ENCODE data around the gene CGB1.
A peak's percentile ranks its signal among the peaks of the same experiment; 100 is the strongest.
"Not testable (repeated sequence)": the region's sequence is repeated elsewhere in the genome, so short reads cannot be mapped to it uniquely, and the experiment has no call there.

CGB1 gene

DNA sequence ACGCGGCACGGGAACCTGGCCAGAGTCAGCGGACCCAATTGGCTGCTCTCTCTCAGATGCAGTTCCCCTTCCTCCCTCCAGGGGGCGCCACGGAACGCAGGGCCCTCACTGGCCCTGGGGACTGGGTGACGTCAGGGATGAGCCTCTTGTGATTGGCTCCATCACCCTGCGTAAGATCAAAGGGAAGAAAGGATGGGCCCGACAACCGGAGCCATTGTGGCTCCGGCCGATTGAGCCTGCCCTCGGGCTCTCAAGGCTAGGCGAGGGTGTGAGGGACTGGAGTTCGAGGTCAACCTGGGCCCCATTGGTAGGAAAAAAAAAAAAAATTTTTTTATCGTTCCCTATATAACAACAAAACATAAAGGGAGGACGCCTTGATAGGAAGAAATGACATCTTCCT, at the start of gene CGB1:
Gene CGB1, minus strand, starts transcription at position 81 of the 400 bp plus-strand sequence. CDS start 184 bp downstream, outside the sequence.
- H3K27ac ChIP-seq; H3K9me3 ChIP-seq (ENCODE audit: low read depth, low read length); H3K36me3 ChIP-seq (ENCODE audit: insufficient read depth, low read length); H3K4me3 ChIP-seq; DNase-seq (ENCODE audit: low read depth, low spot score); H3K9ac ChIP-seq (ENCODE audit: insufficient read length): not testable (repeated sequence)

- H3K9me3 ChIP-seq (ENCODE audit: low read depth, low read length): no peaks in the 10 kb centered on the region
- DNase-seq (ENCODE audit: low read depth, low spot score): no peak
- TF ChIP-seq EZH2 (IDR thresholded peaks at IDR 0.05) (no peak), FOXP2 (optimal IDR thresholded peaks at IDR 0.05; ENCODE audit: control extremely low read depth, extremely low read length, insufficient read depth) (no peak), POLR2AphosphoS5 (IDR thresholded peaks at IDR 0.05; ENCODE audit: borderline replicate concordance, low read depth, low read length) (no peak)
- peak overlapping the region; percentile 99 for H3K9ac ChIP-seq (ENCODE audit: insufficient read length)
- H3K4me3 ChIP-seq: peak overlapping the region; percentile 100
- peak overlapping the region; percentile 96; the same call in 1 of the 2 replicates for H3K27ac ChIP-seq
- H3K36me3 ChIP-seq (ENCODE audit: insufficient read depth, low read length): peaks cover 51% of the 10 kb centered on the region
These were observed 49.6 kb upstream of the CGB1 start for GRCh38 chr19:49086296-49086695.

DNA sequence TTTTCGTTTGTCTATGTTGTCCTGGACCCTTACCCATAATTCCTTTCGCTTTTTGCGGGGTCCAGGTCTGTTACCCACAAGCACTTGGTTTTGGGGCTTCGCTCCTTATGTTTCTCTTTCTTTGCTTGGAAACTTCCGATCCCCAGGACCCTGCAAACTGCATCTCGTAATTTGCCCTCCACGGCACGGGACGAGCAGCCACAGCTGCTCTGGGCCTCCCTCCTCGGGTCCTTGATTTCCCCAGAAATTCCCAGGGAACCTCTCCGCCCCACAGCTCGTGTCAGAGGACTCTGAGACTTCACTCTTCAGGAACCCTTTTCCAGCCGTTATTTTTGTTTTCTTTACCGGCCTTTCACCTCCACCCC, 49.2 kb upstream of the CGB1 start:
- Histone ChIP-seq H3K9me3 (ENCODE audit: low read depth, low read length) (no peaks in the 10 kb centered on the region), H3K4me3 (peak overlapping the region; percentile 100), H3K27ac (peak overlapping the region; percentile 96), H3K36me3 (ENCODE audit: insufficient read depth, low read length) (peaks cover 47% of the 10 kb centered on the region), H3K9ac (ENCODE audit: insufficient read length) (peak overlapping the region; percentile 99)
- TF ChIP-seq FOXP2 (optimal IDR thresholded peaks at IDR 0.05; ENCODE audit: control extremely low read depth, extremely low read length, insufficient read depth) (no peak), POLR2AphosphoS5 (IDR thresholded peaks at IDR 0.05; ENCODE audit: borderline replicate concordance, low read depth, low read length) (no peak), EZH2 (IDR thresholded peaks at IDR 0.05) (no peak)
- no peak for DNase-seq (ENCODE audit: low read depth, low spot score)

DNA sequence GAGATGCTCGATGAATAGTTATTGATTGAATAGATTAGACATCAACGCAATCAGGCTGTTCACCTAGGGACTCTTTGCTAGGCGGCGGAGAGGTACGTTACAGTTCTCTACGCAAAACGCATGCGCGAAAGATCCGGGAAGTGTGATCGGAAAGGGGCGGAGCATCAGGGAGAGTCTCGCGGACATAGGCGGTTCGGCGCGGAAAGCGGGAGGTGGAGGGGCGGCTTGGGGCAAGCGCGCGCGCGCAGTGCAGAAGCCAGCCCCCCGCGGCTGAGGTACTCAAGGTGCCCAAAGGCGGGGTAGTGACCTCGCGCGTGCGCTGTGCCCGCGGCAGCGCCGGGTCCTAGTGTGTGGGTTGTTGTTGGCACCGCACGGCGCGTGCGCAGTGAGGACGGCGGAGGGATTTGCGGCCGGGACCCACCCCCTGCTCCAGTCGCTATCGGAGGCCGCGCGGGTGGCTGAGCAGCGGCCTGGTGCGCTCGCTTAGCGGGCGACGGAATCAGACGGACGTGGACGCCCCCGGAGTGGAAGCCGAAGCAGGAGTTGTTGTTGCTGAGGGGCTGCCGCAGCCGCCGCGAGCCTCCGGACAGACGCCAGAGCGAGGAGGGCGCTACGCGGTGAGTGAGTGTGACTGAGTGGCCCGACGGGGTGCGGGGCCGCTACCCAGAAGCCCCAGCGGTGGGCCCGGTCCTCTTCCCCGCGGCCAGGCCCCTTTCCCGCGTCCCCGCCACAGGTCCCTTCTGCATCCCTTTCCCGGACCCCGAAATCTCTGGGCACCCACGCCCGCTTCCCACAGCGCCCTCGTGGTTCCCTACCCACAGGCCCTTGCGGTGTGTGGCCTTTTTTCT, 48.5 kb upstream of the CGB1 start, which contains the start of gene SNRNP70:
Gene SNRNP70, plus strand, starts transcription at position 432 of the 848 bp plus-strand sequence. CDS start 964 bp downstream, outside the sequence.
- Histone ChIP-seq H3K9me3 (ENCODE audit: low read depth, low read length) (no peaks in the 10 kb centered on the region), H3K9ac (ENCODE audit: insufficient read length) (peak within 1 kb of the TSS; percentile 99), H3K36me3 (ENCODE audit: insufficient read depth, low read length) (peaks cover 41% of the 10 kb centered on the region), H3K4me3 (peak within 1 kb of the TSS; percentile 100), H3K27ac (peak within 1 kb of the TSS; percentile 96)
- DNase-seq (ENCODE audit: low read depth, low spot score): peak; percentile 93
- TF ChIP-seq FOXP2 (optimal IDR thresholded peaks at IDR 0.05; ENCODE audit: control extremely low read depth, extremely low read length, insufficient read depth) (peak; percentile 88), EZH2 (IDR thresholded peaks at IDR 0.05) (no peak), POLR2AphosphoS5 (IDR thresholded peaks at IDR 0.05; ENCODE audit: borderline replicate concordance, low read depth, low read length) (peak; percentile 91)

DNA sequence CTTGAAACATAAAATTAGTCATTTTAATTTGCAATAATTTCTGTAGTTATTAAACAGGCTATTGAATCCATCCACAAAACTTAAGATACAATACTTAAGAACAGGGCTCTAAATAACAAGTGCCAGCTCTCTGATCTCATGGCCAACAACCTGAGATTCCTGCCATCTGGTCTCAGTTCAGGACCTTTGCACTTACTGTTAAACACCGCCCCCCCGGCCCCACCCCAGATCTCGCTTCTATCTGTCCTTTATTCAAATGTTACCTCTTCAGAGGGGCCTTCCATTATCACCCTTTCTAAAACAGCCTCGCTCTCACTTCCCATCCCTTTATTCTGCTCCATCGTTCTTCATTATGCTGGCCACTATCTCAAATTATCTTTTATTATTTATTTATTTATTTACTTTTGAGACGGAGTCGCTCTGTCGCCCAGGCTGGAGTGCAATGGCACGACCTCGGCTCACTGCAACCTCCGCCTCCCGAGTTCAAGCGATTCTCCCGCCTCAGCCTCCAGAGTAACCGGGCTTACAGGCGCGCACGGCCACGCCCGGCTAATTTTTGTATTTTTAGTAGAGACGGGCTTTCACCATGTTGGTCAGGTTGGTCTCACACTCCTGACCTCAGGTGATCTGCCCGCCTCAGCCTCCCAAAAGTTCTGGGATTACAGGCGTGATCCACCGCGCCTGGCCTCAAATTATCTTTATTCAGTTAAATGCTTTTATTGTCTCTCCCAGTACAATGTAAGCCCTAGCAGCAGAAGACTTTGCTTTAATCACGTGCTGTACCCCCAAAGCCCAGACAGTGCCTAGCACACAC, 47.7 kb upstream of the CGB1 start:
- TF ChIP-seq FOXP2 (optimal IDR thresholded peaks at IDR 0.05; ENCODE audit: control extremely low read depth, extremely low read length, insufficient read depth) (no peak), POLR2AphosphoS5 (IDR thresholded peaks at IDR 0.05; ENCODE audit: borderline replicate concordance, low read depth, low read length) (no peak), EZH2 (IDR thresholded peaks at IDR 0.05) (no peak)
- no peak for DNase-seq (ENCODE audit: low read depth, low spot score)
- peak overlapping the region; percentile 83 for H3K9ac ChIP-seq (ENCODE audit: insufficient read length)
- H3K9me3 ChIP-seq (ENCODE audit: low read depth, low read length): no peaks in the 10 kb centered on the region
- peak overlapping the region; percentile 100 for H3K4me3 ChIP-seq
- peaks cover 34% of the 10 kb centered on the region for H3K36me3 ChIP-seq (ENCODE audit: insufficient read depth, low read length)
- peak overlapping the region; percentile 86 for H3K27ac ChIP-seq

- no peak overlapping the region for H3K4me3 ChIP-seq
- no peak overlapping the region for H3K27ac ChIP-seq
- TF ChIP-seq EZH2 (IDR thresholded peaks at IDR 0.05): no peak
- no peak for TF ChIP-seq POLR2AphosphoS5 (IDR thresholded peaks at IDR 0.05; ENCODE audit: borderline replicate concordance, low read depth, low read length)
- no peak for TF ChIP-seq FOXP2 (optimal IDR thresholded peaks at IDR 0.05; ENCODE audit: control extremely low read depth, extremely low read length, insufficient read depth)
- peaks cover 5% of the 10 kb centered on the region for H3K36me3 ChIP-seq (ENCODE audit: insufficient read depth, low read length)
- H3K9me3 ChIP-seq (ENCODE audit: low read depth, low read length): no peaks in the 10 kb centered on the region
- no peak overlapping the region for H3K9ac ChIP-seq (ENCODE audit: insufficient read length)
- no peak for DNase-seq (ENCODE audit: low read depth, low spot score)
These were observed 44.6 kb upstream of the CGB1 start for GRCh38 chr19:49081273-49081672.

DNA sequence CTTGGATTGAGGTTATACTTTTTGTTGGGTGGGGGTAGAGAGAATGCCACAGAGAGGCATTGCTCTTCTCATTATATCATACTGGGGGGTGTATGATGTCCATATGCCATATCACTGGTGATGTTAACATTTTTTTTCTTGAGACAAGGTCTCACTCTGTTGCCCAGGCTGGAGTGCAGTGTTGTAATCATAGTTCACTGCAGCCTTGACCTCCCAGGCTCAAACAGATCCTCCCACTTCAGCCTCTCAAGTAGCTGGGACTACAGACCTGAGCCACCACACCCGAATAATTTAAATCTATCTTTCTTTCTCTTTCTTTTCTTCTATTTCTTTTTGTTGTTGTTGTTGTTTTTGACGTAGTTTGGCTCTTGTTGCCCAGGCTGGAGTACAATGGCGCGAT, 43.7 kb upstream of the CGB1 start:
- TF ChIP-seq POLR2AphosphoS5 (IDR thresholded peaks at IDR 0.05; ENCODE audit: borderline replicate concordance, low read depth, low read length) (no peak), EZH2 (IDR thresholded peaks at IDR 0.05) (no peak)
- H3K36me3 ChIP-seq (ENCODE audit: insufficient read depth, low read length): no peaks in the 10 kb centered on the region
- DNase-seq (ENCODE audit: low read depth, low spot score): no peak
- H3K9ac ChIP-seq (ENCODE audit: insufficient read length): no peak overlapping the region
- H3K9me3 ChIP-seq (ENCODE audit: low read depth, low read length): no peaks in the 10 kb centered on the region
- H3K27ac ChIP-seq: no peak overlapping the region
- no peak overlapping the region for H3K4me3 ChIP-seq

DNA sequence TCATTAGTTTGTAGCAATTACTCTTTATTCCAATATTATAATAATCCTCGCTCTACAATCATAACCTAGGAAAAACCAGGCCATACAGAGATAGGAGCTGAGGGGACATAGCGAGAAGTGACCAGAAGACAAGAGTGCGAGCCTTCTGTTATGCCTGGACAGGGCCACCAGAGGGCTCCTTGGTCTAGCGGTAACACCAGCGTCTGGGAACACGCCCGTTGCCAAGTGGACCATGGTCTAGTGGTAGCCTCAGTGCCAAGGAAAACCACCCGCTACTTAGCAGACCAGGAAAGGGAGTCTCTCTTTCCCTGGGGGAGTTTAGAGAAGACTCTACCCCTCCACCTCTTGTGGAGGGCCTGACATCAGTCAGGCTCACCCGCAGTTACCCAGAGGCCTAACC, 38.2 kb upstream of the CGB1 start:
- not testable (repeated sequence) for H3K27ac ChIP-seq; H3K9me3 ChIP-seq (ENCODE audit: low read depth, low read length); H3K36me3 ChIP-seq (ENCODE audit: insufficient read depth, low read length); H3K9ac ChIP-seq (ENCODE audit: insufficient read length); DNase-seq (ENCODE audit: low read depth, low spot score); H3K4me3 ChIP-seq
